HUES6 (cell line): ENCODE results near the gene SCAF11.

Experiments
- H3K27ac ChIP-seq: 2 replicates; pipeline ENCODE4 v1.7.0; 2013; ENCODE audit warnings: low read depth, mild to moderate bottlenecking, low read length, inconsistent platforms
- H3K27me3 ChIP-seq: 2 replicates; pipeline ENCODE4 v1.6.1; 2013; ENCODE audit warnings: low read length; ENCODE audit not compliant: control insufficient read depth, insufficient read depth
- H3K36me3 ChIP-seq: 2 replicates; pipeline ENCODE4 v1.6.1; 2013; ENCODE audit warnings: low read length; ENCODE audit not compliant: control insufficient read depth, insufficient read depth
- H3K4me1 ChIP-seq: 2 replicates; pipeline ENCODE4 v1.6.1; 2013; ENCODE audit warnings: low read length; ENCODE audit not compliant: control insufficient read depth, insufficient read depth
- H3K4me3 ChIP-seq: 2 replicates; pipeline ENCODE4 v1.5.1; 2013; ENCODE audit warnings: low read depth, low read length
- H3K9ac ChIP-seq: one replicate; pipeline ENCODE4 v1.6.1; 2013; ENCODE audit warnings: mild to moderate bottlenecking, low read length
- H3K9me3 ChIP-seq: 2 replicates; pipeline ENCODE4 v1.6.1; 2013; ENCODE audit warnings: low read depth, low read length; ENCODE audit not compliant: control insufficient read depth, insufficient read depth

The SCAF11 gene

GRCh38 chr12:45913631-45914030 lies 76.7 kb downstream of the SCAF11 start:
- Histone ChIP-seq H3K27me3 (no peaks in the 10 kb centered on the region), H3K9me3 (no peaks in the 10 kb centered on the region), H3K36me3 (0 out of 2 replicates have a peak, but pooled peaks cover 4% of the 10 kb centered on the region), H3K4me1 (no peaks in the 10 kb centered on the region), H3K27ac (no peak overlapping the region), H3K9ac (no peak overlapping the region), H3K4me3 (no peak overlapping the region)

GRCh38 chr12:45912774-45913173 lies 77.6 kb downstream of the SCAF11 start:
- Histone ChIP-seq H3K9me3 (no peaks in the 10 kb centered on the region), H3K9ac (no peak overlapping the region), H3K27me3 (no peaks in the 10 kb centered on the region), H3K4me3 (no peak overlapping the region), H3K4me1 (no peaks in the 10 kb centered on the region), H3K36me3 (peaks cover 13% of the 10 kb centered on the region), H3K27ac (no peak overlapping the region)

GRCh38 chr12:45909041-45909713 lies 81.2 kb downstream of the SCAF11 start:
- Histone ChIP-seq H3K27me3 (no peaks in the 10 kb centered on the region), H3K9me3 (no peaks in the 10 kb centered on the region), H3K4me1 (no peaks in the 10 kb centered on the region), H3K27ac (no peak overlapping the region), H3K4me3 (no peak overlapping the region), H3K36me3 (peaks cover 25% of the 10 kb centered on the region), H3K9ac (no peak overlapping the region)

GRCh38 chr12:45907955-45908354 lies 82.4 kb downstream of the SCAF11 start:
- no peaks in the 10 kb centered on the region for H3K4me1 ChIP-seq
- peaks cover 25% of the 10 kb centered on the region for H3K36me3 ChIP-seq
- H3K4me3 ChIP-seq: no peak overlapping the region
- no peak overlapping the region for H3K27ac ChIP-seq
- no peak overlapping the region for H3K9ac ChIP-seq
- no peaks in the 10 kb centered on the region for H3K9me3 ChIP-seq
- no peaks in the 10 kb centered on the region for H3K27me3 ChIP-seq

- no peak overlapping the region for H3K4me3 ChIP-seq
- no peak overlapping the region for H3K9ac ChIP-seq
- peaks cover 58% of the 10 kb centered on the region for H3K36me3 ChIP-seq
- H3K9me3 ChIP-seq: no peaks in the 10 kb centered on the region
- H3K27me3 ChIP-seq: no peaks in the 10 kb centered on the region
- H3K27ac ChIP-seq: no peak overlapping the region
- H3K4me1 ChIP-seq: no peaks in the 10 kb centered on the region
Observed at GRCh38 chr12:45898094-45898493, 92.3 kb downstream of the SCAF11 start.

GRCh38 chr12:45895961-45896360 lies 94.4 kb downstream of the SCAF11 start:
- no peak overlapping the region for H3K9ac ChIP-seq
- H3K27me3 ChIP-seq: no peaks in the 10 kb centered on the region
- H3K9me3 ChIP-seq: no peaks in the 10 kb centered on the region
- H3K4me1 ChIP-seq: no peaks in the 10 kb centered on the region
- H3K27ac ChIP-seq: no peak overlapping the region
- peaks cover 65% of the 10 kb centered on the region for H3K36me3 ChIP-seq
- no peak overlapping the region for H3K4me3 ChIP-seq

GRCh38 chr12:45893240-45893639 lies 97.1 kb downstream of the SCAF11 start:
- Histone ChIP-seq H3K27ac (no peak overlapping the region), H3K4me3 (no peak overlapping the region), H3K36me3 (peaks cover 57% of the 10 kb centered on the region), H3K9ac (no peak overlapping the region), H3K9me3 (no peaks in the 10 kb centered on the region), H3K4me1 (no peaks in the 10 kb centered on the region), H3K27me3 (no peaks in the 10 kb centered on the region)

GRCh38 chr12:45890276-45890675 lies 100.1 kb downstream of the SCAF11 start:
- H3K27me3 ChIP-seq: no peaks in the 10 kb centered on the region
- peaks cover 5% of the 10 kb centered on the region; the same call in 1 of the 2 replicates for H3K9me3 ChIP-seq
- H3K4me1 ChIP-seq: peaks cover 15% of the 10 kb centered on the region

GRCh38 chr12:45887544-45887943 lies 102.8 kb downstream of the SCAF11 start:
- Histone ChIP-seq H3K4me3 (no peak overlapping the region), H3K9ac (no peak overlapping the region), H3K27me3 (no peaks in the 10 kb centered on the region), H3K9me3 (peaks cover 5% of the 10 kb centered on the region; the same call in 1 of the 2 replicates), H3K4me1 (peaks cover 15% of the 10 kb centered on the region), H3K36me3 (peaks cover 36% of the 10 kb centered on the region), H3K27ac (no peak overlapping the region)

More at GRCh38 chr12:45890276-45890675, 100.1 kb downstream of the SCAF11 start:
- no peak overlapping the region for H3K9ac ChIP-seq
- no peak overlapping the region for H3K4me3 ChIP-seq
- no peak overlapping the region for H3K27ac ChIP-seq
- peaks cover 44% of the 10 kb centered on the region for H3K36me3 ChIP-seq

GRCh38 chr12:45886685-45887084 lies 103.7 kb downstream of the SCAF11 start:
- Histone ChIP-seq H3K36me3 (peaks cover 31% of the 10 kb centered on the region), H3K27ac (no peak overlapping the region), H3K4me1 (peaks cover 15% of the 10 kb centered on the region), H3K9ac (no peak overlapping the region), H3K9me3 (peaks cover 5% of the 10 kb centered on the region; the same call in 1 of the 2 replicates), H3K27me3 (no peaks in the 10 kb centered on the region), H3K4me3 (no peak overlapping the region)

GRCh38 chr12:45883187-45883586 lies 107.2 kb downstream of the SCAF11 start:
- H3K9ac ChIP-seq: no peak overlapping the region
- H3K36me3 ChIP-seq: peaks cover 30% of the 10 kb centered on the region
- no peaks in the 10 kb centered on the region for H3K27me3 ChIP-seq
- H3K9me3 ChIP-seq: peaks cover 5% of the 10 kb centered on the region; the same call in 1 of the 2 replicates
- H3K27ac ChIP-seq: no peak overlapping the region
- peaks cover 21% of the 10 kb centered on the region for H3K4me1 ChIP-seq
- H3K4me3 ChIP-seq: no peak overlapping the region
